WI38 (cell line): ENCODE data around the gene OR2A42.
"Not testable (repeated sequence)": the region's sequence is repeated elsewhere in the genome, so short reads cannot be mapped to it uniquely, and the experiment has no call there.

Experiments used
- H3K4me3 ChIP-seq: 2 replicates; pipeline ENCODE4 v1.5.1; 2011; ENCODE audit warnings: low read depth, mild to moderate bottlenecking, control low read depth, low read length
- TF ChIP-seq, protein P1 (sequence below): IDR thresholded peaks from 2 replicates; pipeline ENCODE4 v1.5.1; 2012; ENCODE audit warnings: low read depth, mild to moderate bottlenecking, control low read depth, low read length

OR2A42 gene, protein sequence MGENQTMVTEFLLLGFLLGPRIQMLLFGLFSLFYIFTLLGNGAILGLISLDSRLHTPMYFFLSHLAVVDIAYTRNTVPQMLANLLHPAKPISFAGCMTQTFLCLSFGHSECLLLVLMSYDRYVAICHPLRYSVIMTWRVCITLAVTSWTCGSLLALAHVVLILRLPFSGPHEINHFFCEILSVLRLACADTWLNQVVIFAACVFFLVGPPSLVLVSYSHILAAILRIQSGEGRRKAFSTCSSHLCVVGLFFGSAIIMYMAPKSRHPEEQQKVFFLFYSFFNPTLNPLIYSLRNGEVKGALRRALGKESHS

DNA sequence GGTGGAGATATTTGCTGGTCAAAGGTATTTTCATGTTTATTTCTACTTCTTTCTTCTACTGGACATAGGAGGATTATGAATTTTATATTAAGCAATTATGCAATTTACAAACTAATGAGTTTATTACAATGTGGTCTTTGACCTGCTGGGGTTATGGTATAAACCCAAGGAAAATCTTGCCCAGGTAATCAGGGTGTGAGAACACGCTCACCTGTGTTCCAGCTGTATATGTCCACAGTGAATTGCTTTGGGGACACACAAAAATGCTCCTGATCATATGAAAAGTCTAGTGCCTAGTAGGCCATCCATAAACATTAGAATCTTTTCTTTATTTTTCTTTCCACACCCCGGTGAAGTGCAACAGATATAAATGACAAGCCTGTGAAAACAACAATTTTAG, at the start of gene OR2A42:
Gene OR2A42, minus strand, starts transcription at position 241 of the 400 bp plus-strand sequence. CDS start 6,762 bp downstream, outside the sequence.
- H3K4me3 ChIP-seq: not testable (repeated sequence)

DNA sequence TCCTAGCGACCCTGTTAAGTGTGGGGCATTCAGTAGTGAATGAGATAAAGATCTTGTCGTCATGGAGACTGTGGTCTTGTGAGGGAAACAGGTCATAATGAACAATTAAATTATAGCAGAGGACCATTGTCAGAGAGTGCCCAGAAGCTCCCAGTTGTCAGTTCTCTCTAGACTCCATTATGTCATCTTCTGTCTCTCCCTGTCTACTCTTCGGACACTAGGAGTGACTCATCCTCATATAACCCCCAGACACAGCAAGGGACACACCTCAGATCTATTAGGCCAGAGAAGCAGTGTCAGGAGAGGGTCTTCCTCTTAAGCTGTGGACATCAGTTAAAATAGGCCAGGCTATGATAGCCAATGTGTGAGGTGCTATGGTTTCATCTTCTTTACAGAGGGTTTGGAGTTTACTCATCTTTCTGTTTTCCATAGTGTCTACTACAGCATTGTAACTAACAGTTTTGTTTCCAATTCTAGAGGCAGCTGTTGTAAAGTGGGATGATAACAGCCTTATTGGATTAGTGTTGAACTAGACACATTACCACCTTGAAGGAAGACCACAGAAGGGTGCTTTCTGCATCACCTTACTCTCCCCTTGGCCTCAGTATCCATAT, 47.9 kb upstream of the OR2A42 start:
- not testable (repeated sequence) for H3K4me3 ChIP-seq

DNA sequence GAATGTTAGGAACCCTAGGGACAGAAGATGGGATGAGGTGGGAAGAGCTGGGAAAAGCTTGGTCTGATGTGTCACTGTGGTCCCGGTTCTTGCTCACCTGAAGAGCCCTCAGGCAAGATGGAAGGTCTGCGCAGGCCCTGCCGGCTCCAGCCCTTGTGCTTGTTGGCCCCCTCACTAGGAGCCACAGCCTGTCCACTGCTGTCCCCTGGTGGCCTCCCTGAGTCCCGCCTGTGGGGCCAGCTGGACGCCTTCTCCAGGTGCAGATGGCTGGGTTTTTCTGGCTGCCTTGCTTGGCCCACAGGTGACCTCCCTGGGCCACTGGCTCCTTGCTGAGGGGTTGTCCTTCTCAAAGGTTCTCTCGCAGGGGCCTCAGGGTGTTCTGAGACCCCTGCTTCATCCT, 44.3 kb upstream of the OR2A42 start:
- H3K4me3 ChIP-seq: not testable (repeated sequence)

DNA sequence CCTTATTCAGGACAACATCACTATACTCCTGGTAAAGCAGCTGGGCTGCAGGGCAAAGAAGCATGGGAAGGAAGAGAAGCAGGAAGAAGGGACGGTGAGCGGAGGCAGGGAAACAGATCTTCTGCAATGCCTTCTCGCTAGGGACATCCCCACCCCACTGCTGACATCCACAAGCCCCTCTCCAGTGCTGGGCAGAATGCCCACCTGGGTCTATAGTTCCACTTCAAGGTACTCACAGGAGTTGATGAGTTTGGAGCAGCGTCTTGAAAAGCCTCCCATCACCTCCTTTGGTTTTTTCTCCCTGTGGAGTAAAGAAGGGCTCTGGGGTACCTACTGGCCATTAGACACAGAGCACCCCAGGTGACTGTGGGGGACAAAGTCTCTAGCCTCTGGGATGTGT, 43.1 kb upstream of the OR2A42 start:
- H3K4me3 ChIP-seq: not testable (repeated sequence)

DNA sequence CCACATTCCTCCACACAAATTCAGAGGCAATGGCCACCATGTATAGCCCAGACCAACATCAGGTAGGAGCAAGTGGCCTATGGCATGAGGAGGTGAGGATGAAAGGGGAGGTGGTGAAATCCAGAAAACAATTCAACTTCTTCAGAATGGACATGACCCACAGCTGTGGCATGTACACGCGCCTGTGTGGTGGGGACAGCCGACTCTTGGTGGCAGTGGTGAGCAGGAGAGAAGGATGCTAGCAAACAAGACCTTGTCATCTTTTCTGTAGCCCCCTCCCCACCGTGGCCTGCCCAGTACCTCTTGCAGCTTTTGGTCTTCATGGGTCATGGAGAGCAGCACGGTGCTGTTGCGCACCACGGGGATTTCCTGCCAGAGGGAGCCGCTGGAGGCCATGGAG, 42.6 kb upstream of the OR2A42 start:
- not testable (repeated sequence) for H3K4me3 ChIP-seq

DNA sequence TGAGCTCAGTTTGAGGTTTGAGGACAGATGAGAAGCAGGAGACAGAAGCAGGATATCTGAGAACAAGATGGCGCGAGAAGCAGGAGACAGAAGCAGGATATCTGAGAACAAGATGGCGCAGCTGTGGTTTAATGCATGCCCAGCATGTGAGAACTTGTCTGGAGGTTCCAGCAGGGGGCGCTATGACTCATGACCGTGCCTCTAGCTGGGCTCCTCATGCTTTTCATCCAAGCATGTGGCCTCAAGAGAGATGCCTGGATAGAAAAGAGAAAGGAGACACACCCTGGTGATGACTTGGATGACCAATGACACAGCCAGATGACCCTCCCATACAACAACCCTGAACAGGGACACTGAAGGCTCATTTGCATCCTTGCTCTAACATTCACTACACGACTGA, 40.6 kb upstream of the OR2A42 start:
- H3K4me3 ChIP-seq: not testable (repeated sequence)

DNA sequence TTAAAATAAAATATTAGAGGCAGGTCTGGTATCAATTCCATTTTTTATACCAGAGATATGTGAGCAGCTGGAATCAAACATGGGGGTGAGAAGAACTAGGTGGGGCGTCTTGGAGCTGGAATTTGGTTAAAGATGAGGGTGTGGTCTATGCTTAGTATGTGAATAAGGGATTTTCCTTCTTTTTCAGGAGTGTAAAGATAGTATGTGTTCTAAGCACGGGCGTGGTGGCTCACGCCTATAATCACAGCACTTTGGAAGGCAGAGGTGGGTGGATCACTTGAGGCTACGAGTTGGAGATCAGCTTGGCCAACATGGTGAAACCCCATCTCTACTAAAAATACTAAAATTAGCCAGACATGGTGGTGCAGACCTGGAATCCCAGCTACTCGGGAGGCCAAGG, 35.9 kb upstream of the OR2A42 start:
- H3K4me3 ChIP-seq: not testable (repeated sequence)

DNA sequence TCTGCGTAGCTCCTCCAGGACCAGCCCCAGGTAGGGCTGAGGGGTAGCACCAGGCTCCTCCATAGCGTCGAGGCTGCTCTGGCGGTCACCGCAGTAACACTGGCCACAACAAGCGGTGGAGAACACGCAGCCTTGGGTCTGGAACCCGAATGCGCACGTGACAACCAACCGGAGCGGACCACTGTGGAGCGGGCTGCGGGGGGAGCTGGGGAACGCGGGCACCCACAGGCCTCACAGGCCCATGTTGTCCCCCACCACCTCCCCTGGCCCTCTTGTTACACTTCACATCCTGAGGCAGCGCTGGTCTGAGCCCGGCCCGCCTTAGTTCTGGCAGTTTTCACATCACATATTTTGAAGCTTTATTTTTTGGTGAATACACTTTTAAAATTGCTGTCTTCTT, 29.8 kb upstream of the OR2A42 start, which contains the start of gene CTAGE8:
Gene CTAGE8, minus strand, starts transcription at position 101 of the 400 bp plus-strand sequence. Its CDS starts 38 bp downstream, at position 63.
- H3K4me3 ChIP-seq: not testable (repeated sequence)

DNA sequence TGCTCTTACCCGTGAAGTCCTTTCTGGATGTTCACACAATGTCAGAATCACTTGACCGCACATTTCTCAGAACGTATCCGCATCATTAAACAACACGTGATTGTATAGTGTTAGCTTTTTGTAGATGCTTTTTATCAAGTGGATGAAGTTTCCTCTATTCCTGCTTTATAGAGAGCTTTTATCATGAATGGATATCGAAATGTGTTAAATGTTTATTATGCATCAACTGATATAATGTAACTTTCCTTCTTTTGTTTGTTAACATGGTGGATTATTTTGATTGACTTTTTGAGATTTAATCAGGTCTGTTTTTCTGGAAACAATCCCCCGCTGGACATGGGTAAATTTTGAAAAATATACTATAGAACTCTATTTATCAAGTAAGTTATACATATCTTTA, 25.3 kb upstream of the OR2A42 start, which contains the start of gene OR2A7:
Gene OR2A7, minus strand, starts transcription at position 101 of the 400 bp plus-strand sequence. CDS start 5,164 bp downstream, outside the sequence.
- not testable (repeated sequence) for H3K4me3 ChIP-seq

DNA sequence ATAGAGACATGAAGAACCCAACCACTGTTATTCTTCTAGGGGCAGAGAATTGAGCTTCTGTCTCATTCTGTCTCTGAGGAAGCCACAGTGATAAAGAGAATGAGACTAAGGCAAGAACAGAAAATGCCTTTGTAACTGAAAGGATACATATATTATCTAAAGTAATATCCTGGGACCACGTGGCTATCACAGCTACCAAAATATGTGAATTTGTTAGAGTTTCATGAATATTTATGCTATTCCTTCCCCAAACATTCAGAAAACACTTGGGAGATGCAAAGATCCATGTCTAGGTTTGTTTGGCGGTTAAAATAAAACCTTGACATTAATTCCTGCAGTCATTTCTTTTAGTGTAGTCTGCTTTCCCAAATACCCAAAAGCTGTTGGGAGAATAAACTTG, 22.7 kb upstream of the OR2A42 start:
- H3K4me3 ChIP-seq: not testable (repeated sequence)

DNA sequence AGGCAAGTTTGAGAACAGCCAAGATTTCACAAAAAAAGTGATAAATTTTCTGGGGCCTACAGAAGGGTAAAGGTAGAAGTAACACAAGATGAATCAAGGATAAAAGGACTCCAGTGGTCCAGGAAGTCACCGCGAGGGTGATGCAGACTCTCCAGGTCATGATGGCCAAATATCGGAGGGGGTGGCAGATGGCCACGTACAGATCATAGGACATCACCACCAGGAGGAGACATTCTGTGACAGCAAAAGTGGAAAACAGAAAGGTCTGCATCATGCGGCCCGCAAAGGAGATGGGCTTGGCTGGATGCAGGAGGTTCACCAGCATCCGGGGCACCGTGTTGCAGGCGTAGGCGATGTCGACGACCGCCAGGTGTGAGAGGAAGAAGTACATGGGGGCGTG, 19.7 kb upstream of the OR2A42 start:
- H3K4me3 ChIP-seq: not testable (repeated sequence)

DNA sequence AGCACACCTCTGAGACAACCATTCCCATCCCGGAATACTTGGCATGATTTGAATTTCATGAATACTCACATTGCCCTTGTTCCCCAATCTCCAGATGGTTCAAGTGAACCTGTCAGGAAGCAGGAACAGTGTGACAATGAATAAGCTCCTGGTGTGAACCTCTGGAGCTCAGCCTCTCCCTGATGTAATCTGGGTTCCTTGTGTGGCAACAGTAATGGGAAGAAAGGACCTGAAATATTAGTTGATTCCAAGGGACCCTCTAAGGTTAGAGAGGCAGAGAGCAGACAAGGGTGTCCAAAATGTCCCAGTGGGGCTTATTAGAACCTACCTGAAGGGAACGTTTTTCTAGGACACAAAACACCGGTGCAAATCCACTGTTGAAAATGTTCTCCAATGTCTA, 16.7 kb upstream of the OR2A42 start:
- H3K4me3 ChIP-seq: no peak overlapping the region
- TF ChIP-seq, protein P1, sequence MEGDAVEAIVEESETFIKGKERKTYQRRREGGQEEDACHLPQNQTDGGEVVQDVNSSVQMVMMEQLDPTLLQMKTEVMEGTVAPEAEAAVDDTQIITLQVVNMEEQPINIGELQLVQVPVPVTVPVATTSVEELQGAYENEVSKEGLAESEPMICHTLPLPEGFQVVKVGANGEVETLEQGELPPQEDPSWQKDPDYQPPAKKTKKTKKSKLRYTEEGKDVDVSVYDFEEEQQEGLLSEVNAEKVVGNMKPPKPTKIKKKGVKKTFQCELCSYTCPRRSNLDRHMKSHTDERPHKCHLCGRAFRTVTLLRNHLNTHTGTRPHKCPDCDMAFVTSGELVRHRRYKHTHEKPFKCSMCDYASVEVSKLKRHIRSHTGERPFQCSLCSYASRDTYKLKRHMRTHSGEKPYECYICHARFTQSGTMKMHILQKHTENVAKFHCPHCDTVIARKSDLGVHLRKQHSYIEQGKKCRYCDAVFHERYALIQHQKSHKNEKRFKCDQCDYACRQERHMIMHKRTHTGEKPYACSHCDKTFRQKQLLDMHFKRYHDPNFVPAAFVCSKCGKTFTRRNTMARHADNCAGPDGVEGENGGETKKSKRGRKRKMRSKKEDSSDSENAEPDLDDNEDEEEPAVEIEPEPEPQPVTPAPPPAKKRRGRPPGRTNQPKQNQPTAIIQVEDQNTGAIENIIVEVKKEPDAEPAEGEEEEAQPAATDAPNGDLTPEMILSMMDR: no peak

DNA sequence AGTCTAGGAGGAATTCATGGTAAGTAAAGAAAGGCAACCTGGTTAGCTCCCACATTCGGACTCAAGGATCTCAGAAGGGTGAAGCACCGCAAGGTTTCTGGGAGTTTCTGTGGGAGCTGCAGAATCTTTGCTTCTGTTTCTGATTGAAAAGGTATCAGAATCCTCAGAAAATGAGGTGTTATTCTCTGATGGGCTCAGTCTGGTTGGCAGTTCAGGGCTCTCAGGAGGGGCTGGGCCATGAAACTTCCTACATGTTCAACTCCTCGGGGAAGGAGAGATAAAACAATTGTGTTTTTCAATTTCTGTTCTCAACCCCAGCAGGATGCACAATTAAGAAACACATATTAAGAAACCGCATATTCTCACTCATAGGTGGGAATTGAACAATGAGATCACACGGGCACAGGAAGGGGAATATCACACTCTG, 16.1 kb upstream of the OR2A42 start:
- TF ChIP-seq, protein P1: no peak
- no peak overlapping the region for H3K4me3 ChIP-seq

DNA sequence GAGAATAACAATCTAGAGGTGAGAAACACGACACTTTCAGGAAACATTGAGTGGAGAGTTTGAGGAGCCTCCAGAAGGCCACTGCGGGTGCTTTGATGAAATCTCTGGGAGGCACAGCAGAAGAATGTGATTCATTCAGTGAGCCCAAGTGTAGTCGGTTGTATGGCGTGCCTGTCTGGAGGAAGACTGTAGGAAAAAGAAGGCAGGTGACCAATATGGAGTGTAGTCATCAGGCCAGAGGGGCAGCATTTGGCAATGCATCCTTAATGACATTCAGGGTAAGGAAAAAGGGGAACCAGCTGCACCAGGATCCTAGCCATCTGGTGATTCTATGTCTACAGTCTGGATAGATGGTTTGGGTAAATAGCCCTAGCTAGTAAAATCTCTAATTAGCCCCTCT, 12.9 kb upstream of the OR2A42 start:
- not testable (repeated sequence) for H3K4me3 ChIP-seq

DNA sequence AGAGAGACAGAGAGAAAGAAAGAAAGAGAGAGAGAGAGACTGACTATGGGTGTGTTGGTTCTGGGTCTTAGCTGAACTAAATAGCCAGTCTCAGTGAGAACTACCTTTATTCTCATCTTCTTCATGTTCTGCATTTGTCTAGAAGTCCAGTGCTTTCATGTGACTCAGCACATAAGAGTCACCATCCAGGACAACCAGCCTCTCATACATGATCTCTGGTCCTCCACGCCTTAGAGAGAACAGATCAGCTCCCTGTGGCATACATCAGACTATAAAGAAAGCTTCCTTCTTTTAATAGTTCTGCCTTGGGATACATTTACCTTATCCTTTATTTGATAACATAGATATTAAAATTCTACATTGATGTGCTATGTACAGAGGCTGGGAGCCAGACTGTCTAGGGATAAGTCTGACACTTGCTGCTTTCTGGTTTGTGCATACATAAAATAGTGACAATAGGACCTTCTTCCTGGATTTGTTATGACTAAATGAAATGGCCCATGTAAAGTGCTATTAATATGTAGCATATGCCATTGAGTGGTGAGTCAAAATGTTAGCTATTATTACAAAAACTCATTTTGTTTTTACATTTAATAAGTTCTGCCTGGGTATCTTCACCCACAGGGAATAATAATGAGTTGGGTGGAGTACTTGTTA, 8.4 kb upstream of the OR2A42 start:
- H3K4me3 ChIP-seq: not testable (repeated sequence)

DNA sequence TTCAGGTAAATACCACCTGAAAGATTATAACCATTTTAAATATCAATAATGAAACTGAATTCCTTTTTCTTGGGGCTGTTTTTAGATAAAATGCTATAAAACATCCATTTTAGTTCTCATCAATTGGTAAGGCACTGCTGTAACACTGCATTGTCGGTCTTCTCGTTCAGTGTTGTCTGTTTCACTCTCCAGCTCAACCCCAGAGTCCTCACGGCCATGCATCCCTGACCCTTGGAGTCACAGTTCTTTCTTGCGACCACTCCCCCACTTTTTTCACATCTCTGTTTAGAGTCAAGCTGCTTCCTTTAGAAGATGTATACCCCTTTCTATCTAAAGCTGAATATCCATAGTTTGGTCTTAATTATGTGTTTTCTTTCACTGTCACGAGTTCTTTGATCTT, 7.6 kb upstream of the OR2A42 start:
- not testable (repeated sequence) for H3K4me3 ChIP-seq

DNA sequence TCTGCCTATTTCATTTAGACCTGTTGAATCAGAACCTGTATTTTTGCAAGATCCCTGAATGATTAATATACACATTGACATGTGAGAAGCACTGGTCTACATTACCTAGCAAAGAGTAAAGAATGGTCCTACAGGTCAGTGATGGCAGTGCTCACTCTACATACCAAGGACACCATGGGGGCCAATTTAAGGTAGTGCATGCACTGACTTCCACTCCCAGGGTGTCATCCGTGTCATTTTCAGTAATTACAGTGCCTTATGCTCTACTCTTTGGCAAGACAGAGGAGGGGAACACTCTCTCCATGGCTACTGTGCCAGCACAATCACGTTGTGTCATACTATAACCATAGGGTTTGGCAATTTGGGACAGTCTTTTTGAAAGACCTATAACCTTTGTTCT, 6.0 kb upstream of the OR2A42 start:
- H3K4me3 ChIP-seq: not testable (repeated sequence)

DNA sequence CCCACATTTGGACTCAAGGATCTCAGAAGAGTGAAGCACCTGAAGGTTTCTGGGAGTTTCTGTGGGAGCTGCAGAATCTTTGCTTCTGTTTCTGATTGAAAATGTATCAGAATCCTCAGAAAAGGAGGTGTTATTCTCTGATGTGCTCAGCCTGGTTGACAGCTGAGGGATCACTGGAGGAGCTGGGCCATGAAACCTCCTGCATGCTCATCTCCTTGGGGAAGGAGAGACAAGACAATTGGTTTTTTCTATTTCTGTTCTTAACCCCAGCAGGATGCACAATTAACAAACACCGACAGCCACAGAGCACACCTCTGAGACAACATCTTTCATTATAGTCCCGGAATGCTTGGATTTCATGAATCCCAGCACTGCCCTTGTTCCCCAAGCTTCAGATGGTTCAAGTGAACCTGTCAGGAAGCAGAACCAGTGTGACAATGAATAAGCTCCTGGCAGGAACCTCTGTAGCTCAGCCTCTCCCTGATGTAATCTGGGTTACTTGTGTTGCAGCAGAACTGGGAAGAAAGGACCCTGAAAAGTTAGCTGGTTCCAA, 799 bp downstream of the OR2A42 start:
- H3K4me3 ChIP-seq: not testable (repeated sequence)
